ENCODE data around the gene PDCD6IP. TPM values are rescaled to one million over a fixed set of nuclear protein-coding genes. Genes with fewer than 3 reads are reported as not detected.

Gene PDCD6IP
- polyA plus RNA-seq, 1 donor from 2014 or later, result 196 TPM

- Histone ChIP-seq H3K9ac (ENCODE audit: low read length) (no peak overlapping the region), H3K9me3 (ENCODE audit: low read length) (no peaks in the 10 kb centered on the region), H3K9me2 (ENCODE audit: insufficient read depth, low read length) (no peaks in the 10 kb centered on the region), H4K20me1 (ENCODE audit: insufficient read depth) (no peaks in the 10 kb centered on the region), H3K27me3 (ENCODE audit: insufficient read depth, low read depth, low read length) (no peaks in the 10 kb centered on the region), H2AFZ (ENCODE audit: low read depth, low read length) (no peak overlapping the region), H3K27ac (ENCODE audit: low read length) (no peak overlapping the region), H3K36me3 (ENCODE audit: insufficient read depth, low read length) (no peaks in the 10 kb centered on the region), H3K79me2 (replicated peaks; ENCODE audit: insufficient read depth, low read length) (peaks cover 32% of the 10 kb centered on the region), H3K4me2 (ENCODE audit: low read length) (no peak overlapping the region), H3F3A (ENCODE audit: insufficient read depth, low read length, poor library complexity, severe bottlenecking) (no peaks in the 10 kb centered on the region), H3K4me3 (ENCODE audit: low read length) (no peak overlapping the region)
- no peak for TF ChIP-seq TAF1 (IDR thresholded peaks at IDR 0.05; ENCODE audit: low read depth)
- no peak for TF ChIP-seq POLR2AphosphoS5 (IDR thresholded peaks at IDR 0.05)
- no peak for TF ChIP-seq SMC3 (conservative IDR thresholded peaks at IDR 0.05; ENCODE audit: poor library complexity)
- TF ChIP-seq RAD21 (conservative IDR thresholded peaks at IDR 0.05), result no peak
- TF ChIP-seq REST (IDR thresholded peaks at IDR 0.05; ENCODE audit: borderline replicate concordance), result no peak
- no peak for TF ChIP-seq MXI1 (conservative IDR thresholded peaks at IDR 0.05; ENCODE audit: poor library complexity, severe bottlenecking)
- TF ChIP-seq EZH2 (IDR thresholded peaks at IDR 0.05; ENCODE audit: borderline replicate concordance, insufficient read depth, low read length, poor library complexity, severe bottlenecking), result no peak
- TF ChIP-seq, protein P1, sequence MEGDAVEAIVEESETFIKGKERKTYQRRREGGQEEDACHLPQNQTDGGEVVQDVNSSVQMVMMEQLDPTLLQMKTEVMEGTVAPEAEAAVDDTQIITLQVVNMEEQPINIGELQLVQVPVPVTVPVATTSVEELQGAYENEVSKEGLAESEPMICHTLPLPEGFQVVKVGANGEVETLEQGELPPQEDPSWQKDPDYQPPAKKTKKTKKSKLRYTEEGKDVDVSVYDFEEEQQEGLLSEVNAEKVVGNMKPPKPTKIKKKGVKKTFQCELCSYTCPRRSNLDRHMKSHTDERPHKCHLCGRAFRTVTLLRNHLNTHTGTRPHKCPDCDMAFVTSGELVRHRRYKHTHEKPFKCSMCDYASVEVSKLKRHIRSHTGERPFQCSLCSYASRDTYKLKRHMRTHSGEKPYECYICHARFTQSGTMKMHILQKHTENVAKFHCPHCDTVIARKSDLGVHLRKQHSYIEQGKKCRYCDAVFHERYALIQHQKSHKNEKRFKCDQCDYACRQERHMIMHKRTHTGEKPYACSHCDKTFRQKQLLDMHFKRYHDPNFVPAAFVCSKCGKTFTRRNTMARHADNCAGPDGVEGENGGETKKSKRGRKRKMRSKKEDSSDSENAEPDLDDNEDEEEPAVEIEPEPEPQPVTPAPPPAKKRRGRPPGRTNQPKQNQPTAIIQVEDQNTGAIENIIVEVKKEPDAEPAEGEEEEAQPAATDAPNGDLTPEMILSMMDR (IDR thresholded peaks at IDR 0.05; ENCODE audit: poor library complexity, severe bottlenecking), result no peak
- TF ChIP-seq EP300 (conservative IDR thresholded peaks at IDR 0.05; ENCODE audit: poor library complexity, severe bottlenecking), result no peak
Observed at GRCh38 chr3:33810545-33810944, 12.1 kb downstream of the PDCD6IP start.

DNA sequence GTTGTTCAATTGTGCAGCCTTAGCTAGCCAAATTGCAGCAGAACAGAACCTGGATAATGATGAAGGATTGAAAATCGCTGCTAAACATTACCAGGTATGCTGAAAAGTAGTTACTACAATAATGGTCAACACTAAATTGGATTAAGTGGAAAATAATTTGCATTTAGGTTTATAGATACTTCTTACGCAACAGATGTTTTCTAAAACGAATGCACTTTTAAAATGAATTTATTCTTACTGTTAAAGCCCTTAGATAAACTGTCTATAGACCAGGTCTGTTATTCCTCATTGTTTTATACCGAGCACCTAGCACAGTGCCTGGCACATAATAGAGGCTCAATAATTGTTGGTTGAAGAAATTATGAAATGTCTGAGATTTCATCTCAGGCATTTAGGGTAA lies 23.6 kb downstream of the PDCD6IP start:
- no peaks in the 10 kb centered on the region for H3K27me3 ChIP-seq (ENCODE audit: insufficient read depth, low read depth, low read length)
- H3K9me3 ChIP-seq (ENCODE audit: low read length), result no peaks in the 10 kb centered on the region
- no peaks in the 10 kb centered on the region for H3K36me3 ChIP-seq (ENCODE audit: insufficient read depth, low read length)
- no peak overlapping the region for H3K4me2 ChIP-seq (ENCODE audit: low read length)
- H3K9me2 ChIP-seq (ENCODE audit: insufficient read depth, low read length), result no peaks in the 10 kb centered on the region
- H3K9ac ChIP-seq (ENCODE audit: low read length), result no peak overlapping the region
- H3K4me3 ChIP-seq (ENCODE audit: low read length), result no peak overlapping the region
- H3F3A ChIP-seq (ENCODE audit: insufficient read depth, low read length, poor library complexity, severe bottlenecking), result no peaks in the 10 kb centered on the region
- no peaks in the 10 kb centered on the region for H4K20me1 ChIP-seq (ENCODE audit: insufficient read depth)
- peaks cover 6% of the 10 kb centered on the region for H3K79me2 ChIP-seq (replicated peaks; ENCODE audit: insufficient read depth, low read length)
- no peak for TF ChIP-seq EP300 (conservative IDR thresholded peaks at IDR 0.05; ENCODE audit: poor library complexity, severe bottlenecking)
- TF ChIP-seq POLR2AphosphoS5 (IDR thresholded peaks at IDR 0.05), result no peak
- TF ChIP-seq MXI1 (conservative IDR thresholded peaks at IDR 0.05; ENCODE audit: poor library complexity, severe bottlenecking), result no peak
- TF ChIP-seq TAF1 (IDR thresholded peaks at IDR 0.05; ENCODE audit: low read depth), result no peak
- TF ChIP-seq RAD21 (conservative IDR thresholded peaks at IDR 0.05), result no peak
- TF ChIP-seq REST (IDR thresholded peaks at IDR 0.05; ENCODE audit: borderline replicate concordance), result no peak
- TF ChIP-seq, protein P1 (IDR thresholded peaks at IDR 0.05; ENCODE audit: poor library complexity, severe bottlenecking), result no peak
- no peak for TF ChIP-seq EZH2 (IDR thresholded peaks at IDR 0.05; ENCODE audit: borderline replicate concordance, insufficient read depth, low read length, poor library complexity, severe bottlenecking)
- no peak for TF ChIP-seq SMC3 (conservative IDR thresholded peaks at IDR 0.05; ENCODE audit: poor library complexity)
- no peak overlapping the region for H2AFZ ChIP-seq (ENCODE audit: low read depth, low read length)
- no peak overlapping the region for H3K27ac ChIP-seq (ENCODE audit: low read length)
